ENCODE measurements around the gene PDE3A.
"Not testable (repeated sequence)": the region's sequence is repeated elsewhere in the genome, so short reads cannot be mapped to it uniquely, and the experiment has no call there.

PDE3A gene

DNA sequence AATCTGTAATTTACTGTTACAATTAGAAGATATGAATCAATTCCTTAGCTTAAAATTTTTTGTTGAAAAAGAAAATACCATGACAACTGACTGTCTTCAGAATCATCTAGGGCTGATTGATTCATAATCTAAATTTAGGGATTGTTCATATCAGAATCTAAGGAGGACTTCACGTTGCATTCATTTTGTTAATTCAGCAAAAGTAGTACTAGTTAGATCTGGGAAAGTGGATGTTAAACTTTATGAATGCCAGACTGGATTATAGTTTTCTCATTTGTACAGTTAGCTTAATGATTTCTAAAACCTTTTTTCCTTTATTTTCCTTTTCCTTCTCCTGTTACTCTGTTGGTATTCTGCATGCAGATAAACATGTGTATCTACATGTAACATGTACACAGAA is 135.5 kb downstream of the PDE3A start:
- DNase-seq, result no peak

DNA sequence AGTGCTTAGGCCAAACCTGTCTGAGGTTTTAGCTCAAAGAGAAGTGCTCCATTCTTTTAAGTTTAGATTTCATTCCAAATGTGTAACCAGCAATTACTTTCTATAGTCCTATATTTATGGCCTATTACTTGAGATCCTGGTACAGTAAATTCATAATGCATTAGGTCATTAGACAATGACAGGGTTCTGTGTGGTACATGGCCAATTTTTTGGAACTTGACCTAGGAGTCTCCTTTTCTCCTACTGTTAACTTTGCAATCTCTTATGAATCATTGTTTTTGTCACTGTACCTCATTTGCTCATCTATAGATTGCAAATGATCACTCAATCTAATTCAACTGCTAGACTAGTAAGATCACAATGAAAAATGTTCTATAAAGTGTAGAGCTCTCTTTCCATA is 136.7 kb downstream of the PDE3A start:
- no peak for DNase-seq

DNA sequence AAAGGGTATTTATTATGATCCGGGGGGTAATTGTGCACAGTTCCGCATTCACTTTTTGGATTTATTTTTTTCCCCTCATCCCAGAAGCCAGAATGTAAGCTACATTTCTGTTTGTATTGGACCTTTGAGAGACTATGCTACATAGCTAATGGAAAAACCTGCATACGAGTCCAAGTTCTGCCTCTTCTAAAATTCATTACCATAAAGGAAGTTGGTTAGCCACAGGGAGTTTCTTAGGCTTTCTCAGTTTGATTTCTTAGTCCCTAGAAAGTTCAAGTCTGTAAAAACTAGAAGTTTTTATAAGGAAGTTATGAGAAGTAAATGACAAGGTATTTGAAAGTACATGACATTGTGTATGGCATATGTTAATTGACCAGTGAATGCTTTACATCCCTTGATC is 138.7 kb downstream of the PDE3A start:
- DNase-seq, result no peak

DNA sequence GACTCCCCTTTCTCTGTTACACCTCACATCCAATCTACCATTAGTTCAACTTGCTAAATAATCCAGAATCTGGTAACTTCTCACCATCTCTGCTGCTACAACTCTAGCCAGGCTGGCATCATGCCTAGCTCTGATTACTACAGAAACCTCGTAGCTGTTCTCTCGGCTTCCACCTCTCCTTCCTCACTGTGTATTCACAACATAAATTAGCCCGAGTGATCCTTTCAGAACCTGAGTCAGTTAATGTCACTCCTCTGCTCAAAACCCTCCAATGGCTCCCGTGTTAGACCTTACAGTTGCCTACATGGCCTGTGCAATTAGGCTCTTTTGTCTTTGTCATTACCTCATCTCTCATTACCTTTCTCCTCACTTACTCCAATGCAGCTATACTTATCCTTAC is 139.4 kb downstream of the PDE3A start:
- no peak for DNase-seq

DNA sequence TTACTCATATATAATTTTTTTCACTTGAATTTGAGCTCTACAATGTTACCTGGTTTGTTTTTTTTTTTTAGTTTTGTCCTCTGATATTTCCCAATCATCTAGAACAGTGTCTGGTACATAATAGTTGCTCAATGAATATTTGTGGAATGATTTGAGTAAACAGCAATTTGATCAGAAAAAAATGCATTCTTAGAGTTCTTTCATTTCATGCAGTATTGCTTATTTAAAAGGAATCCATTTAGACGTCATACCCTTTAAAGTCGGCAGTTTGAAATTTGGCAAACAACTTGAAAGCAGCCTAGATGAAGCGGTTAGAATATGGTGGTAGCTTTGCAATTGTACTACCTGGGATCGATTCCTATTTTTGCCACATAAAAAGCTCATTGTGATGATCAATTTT is 140.0 kb downstream of the PDE3A start:
- no peak for DNase-seq

DNA sequence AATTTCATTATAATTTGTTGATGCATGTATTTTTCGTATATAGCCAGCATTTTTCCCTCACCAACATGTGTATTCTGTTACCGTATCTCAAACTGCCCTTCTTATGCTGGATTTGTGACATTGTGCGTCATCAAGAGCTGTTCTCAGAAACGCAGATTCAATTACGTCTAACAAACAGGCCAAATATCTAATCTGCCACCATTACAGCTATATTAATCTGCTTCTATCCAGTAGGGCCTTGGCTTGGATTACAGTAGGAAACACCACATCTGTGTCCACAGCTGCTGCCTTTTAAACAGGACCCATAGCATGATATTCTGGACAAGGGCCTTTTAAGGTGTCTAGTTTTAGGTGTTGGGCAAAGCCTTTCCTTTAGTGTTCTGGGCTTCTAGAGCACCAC is 140.6 kb downstream of the PDE3A start:
- DNase-seq, result no peak

DNA sequence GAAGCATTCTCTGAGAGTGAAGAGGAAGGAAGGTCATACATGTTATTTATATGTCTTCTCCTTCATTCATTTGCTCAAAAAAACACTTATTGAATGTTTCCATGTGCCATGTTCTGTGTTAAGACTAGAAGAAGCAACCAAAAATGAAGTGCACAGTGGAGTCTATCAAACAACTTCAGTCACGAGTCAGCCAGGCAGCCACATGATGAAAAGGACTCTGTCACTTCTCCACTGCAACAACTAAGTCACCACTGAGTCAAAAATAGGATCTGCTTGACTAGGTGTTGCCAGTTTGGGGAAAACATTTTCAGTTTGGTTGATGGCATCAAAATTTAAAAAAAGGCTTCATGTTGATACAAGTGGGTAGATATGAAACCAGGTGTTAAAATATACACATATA is 142.5 kb downstream of the PDE3A start:
- DNase-seq, result no peak

DNA sequence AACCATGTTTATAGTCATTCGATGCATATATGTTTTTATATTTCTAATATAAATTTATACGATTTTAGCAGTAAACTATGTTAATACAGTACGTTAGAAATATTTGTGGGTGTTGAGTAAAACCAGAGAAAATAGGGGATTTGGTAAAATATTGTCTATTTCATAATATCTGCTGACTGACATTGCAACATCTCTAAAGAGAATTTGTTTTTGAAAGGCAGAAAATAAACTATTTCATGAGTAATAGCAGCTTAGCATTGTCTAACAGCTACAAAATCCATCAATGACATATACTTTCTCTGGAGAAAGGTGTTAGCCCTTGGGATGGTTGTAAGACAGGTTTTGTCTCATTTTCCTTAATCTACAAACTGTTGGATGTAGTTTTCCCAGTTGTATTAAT is 144.9 kb downstream of the PDE3A start:
- no peak for DNase-seq

DNA sequence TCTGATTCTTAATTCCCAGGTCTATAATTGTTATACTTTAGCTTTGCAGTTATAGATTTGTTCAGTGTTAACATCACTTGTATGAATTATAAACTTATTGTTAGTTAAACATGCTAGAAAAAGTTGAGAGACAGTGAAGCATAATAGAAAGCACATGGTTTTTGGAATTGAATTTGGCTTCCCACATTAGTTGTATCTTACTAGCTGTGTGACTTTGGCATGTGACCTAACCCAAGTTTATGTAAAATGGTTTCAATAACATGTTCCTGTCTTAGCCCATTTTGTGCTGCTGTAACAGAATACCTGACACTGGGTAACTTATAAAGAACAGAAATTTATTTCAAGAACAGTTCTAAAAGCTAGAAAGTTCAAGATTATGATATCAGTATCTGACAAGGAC is 146.3 kb downstream of the PDE3A start:
- no peak for DNase-seq

DNA sequence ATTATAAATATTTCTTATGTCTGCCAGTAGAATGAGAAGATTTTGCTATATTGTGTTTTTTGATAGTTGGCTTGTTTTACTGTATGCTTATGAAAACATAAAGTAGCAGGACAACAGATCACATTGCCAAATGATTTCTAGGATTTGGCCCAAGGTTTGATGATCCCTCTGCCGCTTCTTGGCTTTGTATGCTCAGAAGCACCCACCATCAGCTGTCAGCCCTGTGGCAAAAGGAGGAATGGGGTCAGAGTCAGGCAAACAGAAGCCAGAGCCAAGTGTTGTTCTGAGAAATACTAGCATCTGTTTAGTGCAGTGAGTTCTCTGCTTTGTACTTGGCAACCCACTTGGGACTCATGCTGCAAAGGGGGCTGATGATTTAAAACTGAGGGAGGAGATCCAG is 152.2 kb downstream of the PDE3A start:
- DNase-seq, result no peak

DNA sequence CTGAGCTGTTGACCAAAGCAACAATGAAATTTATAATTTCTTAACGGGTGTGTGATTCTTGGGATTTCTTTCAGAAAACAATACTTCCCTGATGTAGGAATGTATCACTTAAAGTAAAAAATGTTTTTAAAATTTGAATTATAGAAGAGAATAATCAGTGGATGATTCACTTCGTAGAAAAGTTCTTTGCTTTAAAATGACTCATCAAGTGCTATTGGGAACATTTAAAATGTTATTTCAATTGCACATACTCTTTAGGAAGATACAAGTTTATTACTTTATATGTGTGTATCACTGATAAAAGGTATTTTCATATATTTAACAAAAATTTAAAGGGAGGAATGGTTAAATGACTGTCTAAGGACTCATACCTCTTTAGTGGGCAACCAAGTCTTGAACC is 155.3 kb downstream of the PDE3A start:
- no peak for DNase-seq

DNA sequence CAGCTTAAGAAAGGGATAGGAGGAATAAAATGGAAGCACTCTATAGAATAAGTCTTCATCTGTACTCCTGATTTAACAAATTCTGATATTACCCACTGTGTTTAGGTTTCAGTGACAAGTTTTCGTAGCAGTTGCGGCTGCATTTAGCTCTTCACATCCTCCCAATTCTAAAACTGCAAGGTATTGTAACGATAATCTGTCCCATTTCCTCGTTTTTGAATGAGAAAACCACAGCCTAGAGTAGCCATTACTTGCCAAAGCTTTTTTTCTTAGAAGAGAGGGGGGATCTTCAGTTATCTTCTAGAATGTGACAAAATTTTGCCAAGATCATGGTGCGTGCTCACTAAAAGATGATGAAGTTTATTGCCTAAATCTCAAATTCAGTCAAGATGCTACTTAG is 155.8 kb downstream of the PDE3A start:
- DNase-seq, result no peak

DNA sequence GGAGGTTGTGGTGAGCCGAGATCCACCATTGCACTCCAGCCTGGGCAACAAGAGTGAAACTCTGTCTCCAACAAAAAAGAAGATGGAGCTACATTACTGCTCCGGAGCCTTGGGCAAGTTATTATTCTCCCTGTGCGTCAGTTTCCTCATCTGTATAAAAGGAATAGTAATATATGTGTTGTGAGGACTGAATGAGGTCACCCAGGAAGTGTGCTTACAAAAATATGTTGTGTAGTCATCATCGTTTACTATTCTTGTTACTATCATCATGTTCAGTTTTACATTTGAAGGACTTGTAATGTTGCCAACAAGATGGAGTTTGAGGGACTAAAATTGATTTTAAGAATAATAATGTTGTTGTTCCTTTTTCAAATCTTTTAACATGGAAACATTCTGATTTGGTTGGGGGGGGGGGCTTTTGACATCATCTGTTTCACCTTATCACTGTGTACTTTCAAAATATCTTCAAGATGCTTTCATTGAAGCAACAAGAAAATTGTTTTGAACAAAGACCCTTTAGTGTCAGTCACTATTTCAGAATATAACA is 156.8 kb downstream of the PDE3A start:
- no peak for DNase-seq

DNA sequence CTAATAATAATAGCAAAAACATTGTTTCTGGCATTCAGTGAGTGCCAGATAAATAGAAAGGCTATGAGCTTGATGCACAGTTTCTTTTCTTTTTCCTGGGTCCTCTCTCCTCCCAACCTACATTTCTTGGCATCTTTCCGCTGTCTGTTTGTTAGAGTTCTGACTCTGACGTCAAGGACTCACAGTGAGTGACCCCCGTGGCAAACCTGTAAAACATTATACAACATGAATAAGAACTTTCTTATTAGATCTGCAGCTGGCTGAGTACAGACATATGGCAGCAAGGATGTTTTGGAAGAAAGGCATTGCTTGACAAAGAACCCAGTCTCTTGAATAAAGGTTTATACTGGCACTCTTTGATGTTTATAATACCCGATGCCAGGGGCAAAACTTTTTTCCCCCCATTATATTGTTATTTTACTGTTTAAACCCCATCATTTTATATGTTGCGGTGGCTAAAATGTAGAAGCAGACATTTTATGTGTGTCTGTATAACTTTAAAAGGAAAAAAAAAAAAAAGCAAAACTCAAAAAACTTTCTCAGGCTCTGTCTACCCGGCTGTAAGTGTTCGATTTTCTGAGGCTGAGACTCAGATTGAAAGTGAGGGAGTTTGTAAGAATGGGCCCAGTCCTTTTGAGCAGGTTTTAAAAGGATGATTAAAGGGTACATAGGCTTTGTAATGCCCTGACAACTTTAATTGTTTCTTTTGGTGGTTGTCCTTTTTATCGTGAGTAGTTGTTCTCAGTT is 159.3 kb downstream of the PDE3A start:
- no peak for DNase-seq

DNA sequence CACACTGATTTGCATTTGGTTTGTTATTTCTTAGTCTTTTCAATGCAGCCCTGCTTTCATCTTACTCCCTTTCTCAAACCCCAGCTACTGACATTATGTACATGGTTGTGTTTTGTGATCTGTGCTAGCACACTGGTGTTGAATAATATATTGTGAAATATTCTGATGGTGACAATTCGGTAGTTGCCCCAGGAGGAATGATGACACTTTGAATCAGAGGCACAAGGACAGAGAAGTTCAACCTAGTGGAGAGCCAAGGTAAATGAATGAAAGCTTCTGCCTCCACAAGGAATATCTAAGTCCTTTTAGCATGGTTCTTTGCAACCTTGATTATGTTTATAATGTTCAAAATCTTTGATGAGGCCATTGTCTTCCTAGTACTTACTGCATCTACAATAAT is 159.9 kb downstream of the PDE3A start:
- DNase-seq, result no peak

DNA sequence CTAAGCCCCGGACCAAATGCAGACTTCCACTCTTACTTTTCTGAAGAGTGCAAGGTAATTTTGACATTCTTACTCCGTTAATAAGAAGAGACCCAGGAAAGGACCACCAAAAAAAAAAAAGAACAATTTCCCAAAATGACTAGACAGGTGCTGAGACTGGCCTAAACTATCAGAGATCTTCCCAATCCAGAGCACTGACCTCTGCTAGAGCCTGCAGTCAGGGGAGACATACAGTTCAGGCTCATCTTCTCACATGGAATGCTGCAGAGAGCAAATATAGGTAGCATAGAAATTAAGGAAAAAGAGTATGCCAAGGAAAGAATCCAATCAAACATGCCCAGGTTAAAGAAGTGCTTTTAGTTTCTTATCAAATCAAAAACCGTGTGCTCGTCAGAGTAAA is 177.9 kb downstream of the PDE3A start:
- no peak for DNase-seq

DNA sequence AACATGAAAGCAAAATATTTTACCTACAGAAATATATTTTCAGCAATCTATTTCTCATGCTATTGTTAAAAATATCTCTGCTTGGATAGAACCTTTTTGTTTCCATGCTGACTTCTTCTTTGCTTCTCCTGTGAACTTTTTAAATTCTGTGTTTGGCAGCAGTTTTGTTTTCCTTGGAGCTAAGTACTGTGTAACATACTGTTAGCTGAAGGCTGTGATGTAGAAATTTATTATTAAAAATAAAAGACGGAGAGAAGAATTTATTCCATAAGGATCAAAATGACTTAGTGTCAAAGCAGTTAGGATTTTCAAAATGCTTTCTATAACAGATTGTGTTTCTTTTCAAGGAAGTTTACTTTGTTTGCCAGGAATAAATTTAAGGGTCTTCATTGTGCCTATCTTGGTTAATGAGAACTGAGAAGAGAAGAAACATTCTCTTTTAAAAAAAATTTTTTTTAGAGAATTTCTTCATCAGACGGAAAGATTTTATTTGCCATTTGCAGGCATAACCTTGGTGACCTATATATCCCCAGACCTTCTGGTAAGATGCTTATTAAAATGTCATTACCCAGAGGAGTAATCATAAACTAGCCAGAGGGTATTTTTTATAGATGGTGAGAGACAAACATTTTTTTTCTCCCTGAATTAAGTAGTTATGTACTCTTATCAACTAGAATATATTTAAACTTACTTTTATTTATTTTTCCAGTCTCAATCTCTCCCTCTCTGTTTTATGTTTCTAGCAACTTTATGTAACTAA is 179.7 kb downstream of the PDE3A start:
- DNase-seq, result no peak

DNA sequence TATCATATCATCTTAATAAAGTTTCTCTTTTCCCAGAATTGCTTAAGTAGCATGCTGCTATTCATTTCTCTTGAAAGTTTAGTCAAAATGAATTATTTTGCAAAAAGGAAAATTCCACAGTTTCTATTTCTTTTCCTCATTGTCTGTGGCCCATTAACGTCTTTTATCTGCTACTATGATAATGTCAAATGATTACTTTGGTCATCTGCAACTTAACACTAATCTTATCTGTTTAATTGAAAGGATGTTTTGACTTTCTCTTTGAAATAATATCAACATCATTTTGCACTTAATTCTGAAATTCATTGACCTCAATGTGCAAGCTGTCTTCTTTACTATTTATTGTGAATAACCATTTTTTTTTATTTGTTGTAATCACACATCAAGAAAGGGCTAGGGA is 180.3 kb downstream of the PDE3A start:
- DNase-seq, result no peak

DNA sequence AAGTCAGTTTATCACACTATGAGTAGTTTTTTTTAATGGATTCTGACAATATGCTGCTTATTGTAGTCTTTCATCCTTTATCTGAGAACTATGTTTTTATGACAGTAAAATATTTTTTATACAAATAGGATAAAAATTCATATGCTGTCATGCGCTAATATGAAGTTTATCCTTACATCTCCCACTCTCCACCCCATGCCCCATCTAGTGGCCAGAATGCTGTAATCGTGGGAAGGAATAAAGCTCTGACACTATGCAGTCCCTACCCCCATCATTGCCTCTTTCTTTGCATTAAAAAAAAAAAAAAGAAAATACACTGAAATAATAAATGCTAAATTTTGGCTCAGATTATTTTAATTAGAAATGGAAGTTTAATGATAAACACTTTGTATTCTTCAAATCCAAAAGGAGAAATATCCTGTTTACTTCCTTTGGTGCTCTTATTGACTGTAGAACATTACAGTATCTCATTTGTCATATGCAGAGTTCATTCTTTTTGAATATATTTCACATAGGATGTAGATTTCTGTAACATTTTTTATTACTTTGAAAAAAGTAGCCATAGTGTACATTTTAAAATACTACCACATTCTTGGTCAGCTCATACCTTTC is 180.9 kb downstream of the PDE3A start:
- DNase-seq, result no peak

DNA sequence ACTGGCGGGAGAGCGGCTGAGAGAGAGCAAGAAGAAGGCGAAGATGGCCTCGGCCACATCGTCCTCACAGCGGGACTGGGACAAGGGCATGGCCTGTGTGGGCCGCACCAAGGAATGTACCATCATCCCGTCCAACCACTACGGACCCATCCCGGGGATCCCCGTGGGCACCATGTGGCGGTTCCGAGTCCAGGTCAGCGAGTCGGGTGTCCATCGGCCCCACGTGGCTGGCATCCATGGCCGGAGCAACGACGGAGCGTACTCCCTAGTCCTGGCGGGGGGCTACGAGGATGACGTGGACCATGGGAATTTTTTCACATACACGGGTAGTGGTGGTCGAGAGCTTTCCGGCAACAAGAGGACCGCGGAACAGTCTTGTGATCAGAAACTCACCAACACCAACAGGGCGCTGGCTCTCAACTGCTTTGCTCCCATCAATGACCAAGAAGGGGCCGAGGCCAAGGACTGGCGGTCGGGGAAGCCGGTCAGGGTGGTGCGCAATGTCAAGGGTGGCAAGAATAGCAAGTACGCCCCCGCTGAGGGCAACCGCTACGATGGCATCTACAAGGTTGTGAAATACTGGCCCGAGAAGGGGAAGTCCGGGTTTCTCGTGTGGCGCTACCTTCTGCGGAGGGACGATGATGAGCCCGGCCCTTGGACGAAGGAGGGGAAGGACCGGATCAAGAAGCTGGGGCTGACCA is 183.6 kb downstream of the PDE3A start:
- DNase-seq, result not testable (repeated sequence)

DNA sequence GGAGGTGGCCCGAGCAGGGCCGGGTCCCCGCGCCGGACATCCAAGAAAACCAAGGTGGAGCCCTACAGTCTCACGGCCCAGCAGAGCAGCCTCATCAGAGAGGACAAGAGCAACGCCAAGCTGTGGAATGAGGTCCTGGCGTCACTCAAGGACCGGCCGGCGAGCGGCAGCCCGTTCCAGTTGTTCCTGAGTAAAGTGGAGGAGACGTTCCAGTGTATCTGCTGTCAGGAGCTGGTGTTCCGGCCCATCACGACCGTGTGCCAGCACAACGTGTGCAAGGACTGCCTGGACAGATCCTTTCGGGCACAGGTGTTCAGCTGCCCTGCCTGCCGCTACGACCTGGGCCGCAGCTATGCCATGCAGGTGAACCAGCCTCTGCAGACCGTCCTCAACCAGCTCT is 184.2 kb downstream of the PDE3A start:
- DNase-seq, result not testable (repeated sequence)

DNA sequence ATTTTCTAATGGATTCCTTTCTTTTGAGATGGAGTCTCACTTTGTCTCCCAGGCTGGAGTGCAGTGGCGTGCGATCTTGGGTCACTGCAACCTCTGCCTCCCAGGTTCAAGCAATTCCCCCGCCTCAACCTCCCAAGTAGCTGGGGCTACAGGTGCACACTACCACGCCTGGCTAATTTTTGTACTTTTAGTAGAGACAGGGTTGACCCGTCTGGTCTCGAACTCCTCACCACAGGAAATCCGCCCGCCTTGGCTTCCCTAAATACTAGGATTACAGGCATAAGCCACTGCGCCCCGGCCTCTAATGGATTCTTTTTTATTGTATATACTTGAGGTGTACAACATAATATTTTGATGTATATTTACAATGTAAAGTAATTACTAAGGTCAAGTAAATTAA is 186.7 kb downstream of the PDE3A start:
- DNase-seq, result no peak

DNA sequence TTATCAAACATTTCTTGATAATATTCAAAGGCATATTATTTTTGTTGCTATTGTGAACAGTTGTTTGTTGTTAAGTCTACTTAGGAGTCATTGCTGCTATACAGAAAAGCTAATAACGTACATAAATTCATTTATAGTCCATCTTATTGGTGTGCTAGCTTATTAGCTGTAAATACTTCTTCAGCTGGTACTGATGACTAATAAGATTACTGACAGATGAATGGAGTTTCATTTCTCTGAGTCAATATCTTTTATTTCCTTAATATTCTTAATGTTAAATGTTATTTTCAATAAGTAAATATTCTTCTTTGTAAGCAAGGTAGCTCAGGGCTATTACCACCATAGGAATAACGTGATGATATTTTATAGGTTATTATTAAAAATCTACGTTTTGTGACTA is 187.4 kb downstream of the PDE3A start:
- DNase-seq, result no peak
